ENCODE measurements around the gene DHRS4. TPM values are rescaled to one million over a fixed set of nuclear protein-coding genes. Genes with fewer than 3 reads are reported as not detected.
"Not testable (repeated sequence)": the region's sequence is repeated elsewhere in the genome, so short reads cannot be mapped to it uniquely, and the experiment has no call there.

DHRS4 gene
- total RNA-seq, 1 donor: 21.4 TPM

GRCh38 chr14:23977208-23977607, 23.6 kb downstream of the DHRS4 start:
- not testable (repeated sequence) for H3K4me3 ChIP-seq (ENCODE audit: low read depth, low read length)
- peak; percentile 10 for DNase-seq (ENCODE audit: low read depth)
- peak; percentile 31 for TF ChIP-seq CTCF (IDR thresholded peaks at IDR 0.05; ENCODE audit: insufficient read depth, low read length)

GRCh38 chr14:23981951-23982813, 28.6 kb downstream of the DHRS4 start:
- not testable (repeated sequence) for H3K4me3 ChIP-seq (ENCODE audit: low read depth, low read length); DNase-seq (ENCODE audit: low read depth)

- DNase-seq (ENCODE audit: low read depth): peak; percentile 97
- H3K4me3 ChIP-seq (ENCODE audit: low read depth, low read length): no peak overlapping the region
- TF ChIP-seq CTCF (IDR thresholded peaks at IDR 0.05; ENCODE audit: insufficient read depth, low read length): peak; percentile 6
Measured at GRCh38 chr14:23984891-23985602, 31.5 kb downstream of the DHRS4 start.

GRCh38 chr14:23988223-23988606, 34.6 kb downstream of the DHRS4 start:
- not testable (repeated sequence) for H3K4me3 ChIP-seq (ENCODE audit: low read depth, low read length); DNase-seq (ENCODE audit: low read depth)

GRCh38 chr14:23988607-23989363, 35.2 kb downstream of the DHRS4 start, which contains the start of gene DHRS4L2:
TSS of gene DHRS4L2 (plus strand) at chr14:23988929. CDS start at chr14:23988948, 19 bp downstream.
- peak within 1 kb of the TSS; percentile 35 for H3K4me3 ChIP-seq (ENCODE audit: low read depth, low read length)
- DNase-seq (ENCODE audit: low read depth): peak; percentile 17

- DNase-seq (ENCODE audit: low read depth); H3K4me3 ChIP-seq (ENCODE audit: low read depth, low read length): not testable (repeated sequence)
Measured at GRCh38 chr14:23989734-23990445, 36.3 kb downstream of the DHRS4 start.

- not testable (repeated sequence) for DNase-seq (ENCODE audit: low read depth); H3K4me3 ChIP-seq (ENCODE audit: low read depth, low read length)
Measured at GRCh38 chr14:23990961-23991360, 37.4 kb downstream of the DHRS4 start.

GRCh38 chr14:23993042-23993441, 39.5 kb downstream of the DHRS4 start:
- H3K4me3 ChIP-seq (ENCODE audit: low read depth, low read length); DNase-seq (ENCODE audit: low read depth): not testable (repeated sequence)

GRCh38 chr14:23996009-23996408, 42.4 kb downstream of the DHRS4 start:
- DNase-seq (ENCODE audit: low read depth): not testable (repeated sequence)

GRCh38 chr14:23996825-23997224, 43.3 kb downstream of the DHRS4 start:
- H3K4me3 ChIP-seq (ENCODE audit: low read depth, low read length); DNase-seq (ENCODE audit: low read depth): not testable (repeated sequence)

More at GRCh38 chr14:23996009-23996408, 42.4 kb downstream of the DHRS4 start:
- H3K4me3 ChIP-seq (ENCODE audit: low read depth, low read length): not testable (repeated sequence)

GRCh38 chr14:23999640-24000039, 46.1 kb downstream of the DHRS4 start:
- DNase-seq (ENCODE audit: low read depth); H3K4me3 ChIP-seq (ENCODE audit: low read depth, low read length): not testable (repeated sequence)

- not testable (repeated sequence) for DNase-seq (ENCODE audit: low read depth); H3K4me3 ChIP-seq (ENCODE audit: low read depth, low read length)
Measured at GRCh38 chr14:24001078-24001477, 47.5 kb downstream of the DHRS4 start.

- not testable (repeated sequence) for DNase-seq (ENCODE audit: low read depth)
Measured at GRCh38 chr14:24001679-24002078, 48.1 kb downstream of the DHRS4 start.

GRCh38 chr14:24006471-24006816, 52.9 kb downstream of the DHRS4 start:
- DNase-seq (ENCODE audit: low read depth): not testable (repeated sequence)
- H3K4me3 ChIP-seq (ENCODE audit: low read depth, low read length): peak overlapping the region; percentile 41

More at GRCh38 chr14:24001679-24002078, 48.1 kb downstream of the DHRS4 start:
- H3K4me3 ChIP-seq (ENCODE audit: low read depth, low read length): not testable (repeated sequence)

All from fibroblast of the aortic adventitia (primary cell).